HG02623 (cell line): ENCODE measurements around the gene SIK1.
"Not testable (repeated sequence)": the region's sequence is repeated elsewhere in the genome, so short reads cannot be mapped to it uniquely, and the experiment has no call there.

ENCODE experiments used
- ATAC-seq: cut with Tn5 transposase; IDR thresholded peaks from one replicate; pipeline ENCODE4 v1.9.1; 2021; ENCODE audit warnings: moderate library complexity; ENCODE audit not compliant: unreplicated experiment

SIK1 gene

GRCh38 chr21:43398000-43398399 is 28.9 kb downstream of the SIK1 start:
- ATAC-seq, result not testable (repeated sequence)

- ATAC-seq, result not testable (repeated sequence)
Observed at GRCh38 chr21:43397439-43397808, 29.5 kb downstream of the SIK1 start.

- ATAC-seq, result not testable (repeated sequence)
Observed at GRCh38 chr21:43396788-43397438, 30.0 kb downstream of the SIK1 start.

GRCh38 chr21:43383351-43383750 is 43.6 kb downstream of the SIK1 start:
- not testable (repeated sequence) for ATAC-seq

- ATAC-seq, result not testable (repeated sequence)
Observed at GRCh38 chr21:43382902-43383301, 44.0 kb downstream of the SIK1 start.

- ATAC-seq, result not testable (repeated sequence)
Observed at GRCh38 chr21:43380852-43381533, 45.9 kb downstream of the SIK1 start.

GRCh38 chr21:43380337-43380736 is 46.6 kb downstream of the SIK1 start:
- not testable (repeated sequence) for ATAC-seq

- ATAC-seq, result not testable (repeated sequence)
Observed at GRCh38 chr21:43379626-43380122, 47.3 kb downstream of the SIK1 start.

GRCh38 chr21:43376478-43376882 is 50.5 kb downstream of the SIK1 start:
- no peak for ATAC-seq

GRCh38 chr21:43375837-43376477 is 51.0 kb downstream of the SIK1 start:
- no peak for ATAC-seq

GRCh38 chr21:43375006-43375836 is 51.7 kb downstream of the SIK1 start:
- no peak for ATAC-seq

GRCh38 chr21:43374228-43374885 is 52.6 kb downstream of the SIK1 start:
- ATAC-seq, result no peak

- ATAC-seq, result no peak
Observed at GRCh38 chr21:43373362-43374227, 53.3 kb downstream of the SIK1 start.

GRCh38 chr21:43372663-43373361 is 54.1 kb downstream of the SIK1 start:
- no peak for ATAC-seq

- ATAC-seq, result no peak
Observed at GRCh38 chr21:43371786-43372185, 55.1 kb downstream of the SIK1 start.

- ATAC-seq, result no peak
Observed at GRCh38 chr21:43370888-43371570, 55.9 kb downstream of the SIK1 start.

GRCh38 chr21:43370091-43370658 is 56.8 kb downstream of the SIK1 start:
- ATAC-seq, result no peak

GRCh38 chr21:43369596-43370090 is 57.3 kb downstream of the SIK1 start:
- ATAC-seq, result no peak
